GM06990 (cell line): ENCODE measurements around the gene DCAF6.
A peak's percentile ranks its signal among the peaks of the same experiment; 100 is the strongest.

Experiments
- DNase-seq: peaks from one replicate; pipeline ENCODE4 v3.0.0-alpha.2; 2011; ENCODE audit not compliant: insufficient read length; ENCODE audit errors: extremely low read depth
- H3K27me3 ChIP-seq: replicated peaks from 2 replicates; pipeline ENCODE4 v1.6.0; 2011; ENCODE audit warnings: low read length; ENCODE audit not compliant: control insufficient read depth, insufficient read depth
- H3K36me3 ChIP-seq: 2 replicates; pipeline ENCODE4 v1.5.1; 2011; ENCODE audit warnings: low read length; ENCODE audit not compliant: control insufficient read depth, insufficient read depth
- H3K4me3 ChIP-seq: replicated peaks from 2 replicates; pipeline ENCODE4 v1.5.1; 2011; ENCODE audit warnings: low read depth, mild to moderate bottlenecking, control low read depth, low read length
- TF ChIP-seq, protein P1 (sequence below): IDR thresholded peaks from 2 replicates; pipeline ENCODE4 v1.5.1; 2011; ENCODE audit warnings: low read length, control low read depth, mild to moderate bottlenecking, inconsistent platforms; ENCODE audit not compliant: insufficient read depth, poor library complexity, severe bottlenecking

Gene DCAF6

DNA sequence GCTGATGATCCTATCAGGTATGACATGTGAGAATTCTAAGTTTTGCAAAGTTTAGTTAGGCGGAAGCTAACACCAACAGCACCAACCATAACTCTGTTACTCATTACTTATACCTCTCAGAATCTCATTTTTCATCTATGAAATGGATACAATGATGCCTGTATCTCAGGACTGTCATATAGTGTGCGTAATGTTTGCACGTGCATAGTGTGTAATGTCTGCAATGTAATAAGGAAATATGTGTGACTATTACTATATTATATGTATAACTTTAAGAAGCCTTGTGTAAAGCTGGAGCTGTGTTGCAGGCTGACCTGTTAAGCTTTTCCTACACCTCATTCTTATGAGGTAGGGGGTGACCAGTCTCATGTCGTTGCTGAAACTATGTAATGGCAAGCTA lies 35.6 kb upstream of the DCAF6 start:
- no peaks in the 10 kb centered on the region for H3K27me3 ChIP-seq
- no peak for DNase-seq
- H3K36me3 ChIP-seq = no peaks in the 10 kb centered on the region
- H3K4me3 ChIP-seq = no peak overlapping the region
- TF ChIP-seq, protein P1, sequence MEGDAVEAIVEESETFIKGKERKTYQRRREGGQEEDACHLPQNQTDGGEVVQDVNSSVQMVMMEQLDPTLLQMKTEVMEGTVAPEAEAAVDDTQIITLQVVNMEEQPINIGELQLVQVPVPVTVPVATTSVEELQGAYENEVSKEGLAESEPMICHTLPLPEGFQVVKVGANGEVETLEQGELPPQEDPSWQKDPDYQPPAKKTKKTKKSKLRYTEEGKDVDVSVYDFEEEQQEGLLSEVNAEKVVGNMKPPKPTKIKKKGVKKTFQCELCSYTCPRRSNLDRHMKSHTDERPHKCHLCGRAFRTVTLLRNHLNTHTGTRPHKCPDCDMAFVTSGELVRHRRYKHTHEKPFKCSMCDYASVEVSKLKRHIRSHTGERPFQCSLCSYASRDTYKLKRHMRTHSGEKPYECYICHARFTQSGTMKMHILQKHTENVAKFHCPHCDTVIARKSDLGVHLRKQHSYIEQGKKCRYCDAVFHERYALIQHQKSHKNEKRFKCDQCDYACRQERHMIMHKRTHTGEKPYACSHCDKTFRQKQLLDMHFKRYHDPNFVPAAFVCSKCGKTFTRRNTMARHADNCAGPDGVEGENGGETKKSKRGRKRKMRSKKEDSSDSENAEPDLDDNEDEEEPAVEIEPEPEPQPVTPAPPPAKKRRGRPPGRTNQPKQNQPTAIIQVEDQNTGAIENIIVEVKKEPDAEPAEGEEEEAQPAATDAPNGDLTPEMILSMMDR = no peak

DNA sequence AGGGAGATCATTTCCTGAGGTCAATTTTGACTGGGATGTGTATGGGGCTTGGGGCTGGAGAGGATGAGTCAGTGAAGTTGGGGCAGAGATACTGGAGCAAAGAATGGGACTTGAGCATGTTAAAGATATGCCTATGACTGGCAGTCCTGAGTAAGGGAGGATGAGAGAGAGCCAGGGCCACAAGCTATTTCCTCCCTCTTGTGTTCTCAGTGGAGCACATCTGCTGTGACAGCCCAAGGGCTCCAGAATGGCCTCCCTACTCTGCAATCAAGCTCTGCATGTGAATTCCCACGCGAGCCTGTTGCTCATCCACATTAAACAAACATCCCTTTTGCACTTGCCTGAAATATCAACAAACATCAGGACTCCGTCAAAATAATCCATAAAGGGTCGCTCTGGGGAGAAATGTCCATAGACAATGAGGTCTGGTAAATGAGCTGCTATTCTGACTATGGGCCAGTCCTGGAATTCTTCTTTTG lies 31.8 kb upstream of the DCAF6 start:
- H3K36me3 ChIP-seq = no peaks in the 10 kb centered on the region
- TF ChIP-seq, protein P1 = no peak
- H3K4me3 ChIP-seq = no peak overlapping the region
- DNase-seq = no peak
- no peaks in the 10 kb centered on the region for H3K27me3 ChIP-seq

DNA sequence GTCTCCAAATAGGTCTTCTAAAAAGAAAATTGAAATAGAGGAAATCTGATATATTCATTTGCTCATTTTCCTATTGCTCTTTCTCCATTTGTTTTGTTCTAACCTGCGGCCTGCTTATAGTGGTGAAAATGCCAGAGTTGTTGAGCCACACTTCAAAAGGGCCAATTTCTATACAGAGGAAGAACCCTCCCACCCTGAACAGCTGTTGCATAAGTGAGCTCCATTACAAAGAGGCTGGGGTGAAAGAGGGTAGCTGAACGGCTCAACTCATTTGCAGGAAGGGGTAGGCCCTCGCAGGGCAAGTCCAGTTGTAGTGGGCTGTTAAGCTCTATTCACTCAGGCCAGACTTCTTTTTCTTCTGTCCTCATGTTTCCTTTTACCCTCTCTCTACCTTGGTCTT lies 31.3 kb upstream of the DCAF6 start:
- Histone ChIP-seq H3K27me3 (no peaks in the 10 kb centered on the region), H3K36me3 (no peaks in the 10 kb centered on the region), H3K4me3 (no peak overlapping the region)
- TF ChIP-seq, protein P1 = no peak
- DNase-seq = no peak

DNA sequence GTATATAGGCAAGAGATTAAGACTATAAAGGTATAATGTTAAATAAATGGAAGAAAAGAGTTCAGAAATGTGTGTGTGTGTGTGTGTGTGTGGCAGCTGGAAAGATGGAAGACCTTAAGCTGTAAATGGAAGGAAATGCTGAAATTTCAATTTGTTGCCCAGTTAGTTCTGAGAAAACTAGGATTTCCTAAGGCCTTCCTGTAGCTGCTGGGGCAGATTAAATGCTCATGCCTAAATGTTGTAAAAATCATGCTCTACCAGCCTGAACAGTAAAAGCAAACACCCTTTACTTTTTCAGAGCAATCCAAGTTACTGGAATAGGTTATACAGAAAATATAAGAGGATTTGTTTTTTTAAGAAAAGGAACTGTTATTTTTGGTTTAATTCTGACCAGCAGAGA lies 30.8 kb upstream of the DCAF6 start:
- Histone ChIP-seq H3K4me3 (no peak overlapping the region), H3K27me3 (no peaks in the 10 kb centered on the region), H3K36me3 (no peaks in the 10 kb centered on the region)
- TF ChIP-seq, protein P1 = no peak
- DNase-seq = no peak

DNA sequence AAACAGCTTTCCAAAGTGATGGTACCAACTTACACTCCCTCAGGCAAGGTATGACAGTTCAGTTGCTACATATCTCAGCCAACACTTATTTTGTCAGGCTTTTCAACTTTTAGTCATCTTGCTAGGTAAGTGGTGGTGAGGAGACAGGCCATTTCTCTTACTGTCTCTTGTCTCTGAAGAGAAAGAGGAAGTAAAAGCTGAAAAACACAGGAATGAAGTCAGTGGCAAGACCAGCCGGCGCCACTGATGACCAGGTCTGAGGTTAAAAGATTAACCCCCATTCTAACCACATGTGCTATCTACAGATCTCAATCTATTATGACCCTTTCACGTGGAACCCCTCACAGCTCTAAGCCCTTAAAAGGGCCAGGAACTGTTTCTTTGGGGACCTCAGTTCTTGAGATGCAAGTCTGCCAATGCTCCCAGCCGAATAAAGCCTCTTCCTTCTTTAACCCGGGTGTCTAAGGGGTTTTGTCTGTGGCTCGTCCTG lies 26.7 kb upstream of the DCAF6 start:
- Histone ChIP-seq H3K4me3 (no peak overlapping the region), H3K27me3 (no peaks in the 10 kb centered on the region), H3K36me3 (peaks cover 3% of the 10 kb centered on the region)
- DNase-seq = peak; percentile 40
- TF ChIP-seq, protein P1 = no peak

DNA sequence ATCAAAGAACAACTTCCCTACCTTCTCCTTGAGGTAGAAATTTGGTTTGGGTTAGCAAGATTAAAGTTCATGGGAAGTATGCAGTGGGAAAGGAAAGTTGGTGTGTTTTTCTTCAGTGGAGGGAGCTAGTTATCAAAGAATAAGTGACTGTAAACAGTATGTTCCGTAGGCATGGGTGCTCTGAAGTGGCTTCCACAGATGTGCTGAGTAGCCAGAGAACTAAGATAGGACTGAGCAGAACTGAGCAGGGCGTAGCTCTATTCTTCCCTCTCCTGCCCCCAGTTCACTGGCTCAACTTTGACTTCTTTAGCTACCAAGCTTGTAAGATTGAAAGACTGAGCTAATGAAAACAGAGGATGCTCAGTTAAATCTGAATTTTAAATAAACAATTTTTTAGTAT lies 26.0 kb upstream of the DCAF6 start:
- no peak for DNase-seq
- Histone ChIP-seq H3K27me3 (no peaks in the 10 kb centered on the region), H3K36me3 (peaks cover 3% of the 10 kb centered on the region), H3K4me3 (no peak overlapping the region)
- TF ChIP-seq, protein P1 = no peak
